Articular chondrocyte of knee joint (primary cell): ENCODE measurements around the gene ZNF619. TPM values are rescaled to one million over a fixed set of nuclear protein-coding genes. Genes with fewer than 3 reads are reported as not detected.

ENCODE experiments used
- small RNA-seq: library from RNA; depleted of rRNA; stranded (forward); fragments of <200 nt; gene quantifications from one replicate; pipeline ENCODE3, GENCODE V24; 2012
- total RNA-seq: library from RNA; depleted of rRNA; stranded (reverse); fragments of >200 nt; gene quantifications from 2 replicates; pipeline ENCODE4 v1.2.3, GENCODE V29; 2012

Gene ZNF619
- total RNA-seq, result 8.6 and 9.7 TPM in 2 replicates

DNA sequence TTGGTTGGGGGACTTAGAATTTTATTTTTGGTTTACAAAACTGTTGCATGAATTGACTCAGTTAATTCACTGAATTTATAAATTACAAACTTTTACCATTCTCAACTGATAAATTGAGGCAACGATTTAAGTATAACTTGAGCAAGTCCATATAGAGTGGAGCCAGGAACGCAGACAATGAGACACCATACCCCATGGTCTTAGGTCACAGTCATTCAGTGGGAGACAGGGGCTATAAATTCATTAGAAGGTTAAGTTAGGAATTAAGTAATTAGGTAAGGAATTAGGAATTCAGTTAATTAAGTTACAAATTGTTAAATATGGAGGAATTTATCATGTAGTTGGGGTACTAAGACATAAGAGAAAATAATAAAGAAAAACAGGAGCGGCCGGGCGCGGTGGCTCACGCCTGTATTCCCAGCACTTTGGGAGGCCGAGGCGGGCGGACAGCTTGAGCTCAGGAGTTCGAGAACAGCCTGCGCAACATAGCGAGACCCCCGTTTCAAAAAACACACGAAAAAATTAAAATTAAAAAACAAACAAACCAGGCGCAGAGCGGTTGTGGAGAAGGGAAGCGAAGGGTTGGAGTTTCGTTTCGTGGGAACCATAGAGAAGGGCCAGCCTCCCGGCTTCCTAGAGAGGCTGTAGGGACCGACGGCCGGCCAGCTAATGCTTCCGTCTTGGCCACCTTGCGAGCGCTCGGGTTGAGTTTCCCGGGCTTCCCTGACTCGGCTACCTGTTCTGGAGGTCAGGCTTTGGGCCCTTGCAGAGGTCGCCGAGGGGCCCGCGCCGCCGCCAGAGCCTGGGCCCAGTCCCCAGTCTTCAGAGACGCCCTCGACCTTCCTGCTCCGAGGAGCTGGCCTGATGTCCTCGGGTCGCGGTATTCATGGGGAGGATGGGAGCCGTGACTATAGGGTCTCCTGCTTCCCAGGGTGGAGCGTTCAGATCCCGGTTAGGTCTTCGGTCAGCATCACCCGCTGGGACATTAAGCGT lies at the start of gene ZNF619:
ZNF619 (plus strand) TSS at position 645 of the 993 bp plus-strand sequence. CDS start 858 bp downstream, outside the sequence.

DNA sequence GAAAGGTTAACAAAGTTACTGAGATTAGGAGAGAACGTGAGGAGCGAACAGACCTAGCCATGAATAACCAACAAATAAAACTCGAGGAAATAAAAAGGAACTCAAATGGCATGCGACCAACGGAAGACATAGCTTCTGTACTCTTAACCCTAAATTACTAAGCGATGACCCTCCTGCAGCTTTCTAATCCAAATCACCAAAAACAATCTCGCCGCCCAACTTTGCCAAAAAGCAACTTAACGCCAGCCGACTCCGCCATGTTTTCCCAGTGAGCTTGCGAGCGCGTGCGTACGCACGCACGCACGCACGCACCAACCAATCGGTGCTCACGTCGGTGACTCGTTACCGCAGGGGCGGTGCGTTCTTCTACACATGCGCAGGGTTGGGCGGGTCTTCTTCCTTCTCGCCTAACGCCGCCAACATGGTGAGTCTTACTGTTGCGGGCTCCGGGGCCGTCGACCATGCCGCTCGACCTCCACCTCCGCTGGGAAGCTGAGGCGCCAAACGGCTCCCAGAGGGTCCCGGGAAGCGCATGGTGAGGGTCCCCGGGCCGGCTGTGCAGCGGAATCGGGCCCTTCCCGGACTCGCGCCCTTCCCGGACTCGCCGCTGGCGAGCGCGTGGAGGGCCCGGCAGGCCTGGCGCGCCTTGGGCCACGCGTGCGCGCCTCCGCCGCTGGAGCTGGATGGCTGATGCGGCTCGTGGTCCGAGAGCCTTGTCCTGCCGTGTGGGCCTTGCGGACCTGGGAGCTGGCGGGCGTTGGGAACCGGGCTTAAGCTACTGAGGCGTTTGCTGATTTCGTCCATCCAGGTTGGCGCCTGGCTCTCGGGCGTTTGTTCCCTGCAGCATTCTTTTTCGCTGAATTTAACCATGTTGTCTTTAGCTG lies 19.7 kb upstream of the ZNF619 start, which contains the start of gene RPL14:
RPL14 (plus strand) TSS at position 400 of the 884 bp plus-strand sequence; CDS start at position 533, 133 bp downstream.

DNA sequence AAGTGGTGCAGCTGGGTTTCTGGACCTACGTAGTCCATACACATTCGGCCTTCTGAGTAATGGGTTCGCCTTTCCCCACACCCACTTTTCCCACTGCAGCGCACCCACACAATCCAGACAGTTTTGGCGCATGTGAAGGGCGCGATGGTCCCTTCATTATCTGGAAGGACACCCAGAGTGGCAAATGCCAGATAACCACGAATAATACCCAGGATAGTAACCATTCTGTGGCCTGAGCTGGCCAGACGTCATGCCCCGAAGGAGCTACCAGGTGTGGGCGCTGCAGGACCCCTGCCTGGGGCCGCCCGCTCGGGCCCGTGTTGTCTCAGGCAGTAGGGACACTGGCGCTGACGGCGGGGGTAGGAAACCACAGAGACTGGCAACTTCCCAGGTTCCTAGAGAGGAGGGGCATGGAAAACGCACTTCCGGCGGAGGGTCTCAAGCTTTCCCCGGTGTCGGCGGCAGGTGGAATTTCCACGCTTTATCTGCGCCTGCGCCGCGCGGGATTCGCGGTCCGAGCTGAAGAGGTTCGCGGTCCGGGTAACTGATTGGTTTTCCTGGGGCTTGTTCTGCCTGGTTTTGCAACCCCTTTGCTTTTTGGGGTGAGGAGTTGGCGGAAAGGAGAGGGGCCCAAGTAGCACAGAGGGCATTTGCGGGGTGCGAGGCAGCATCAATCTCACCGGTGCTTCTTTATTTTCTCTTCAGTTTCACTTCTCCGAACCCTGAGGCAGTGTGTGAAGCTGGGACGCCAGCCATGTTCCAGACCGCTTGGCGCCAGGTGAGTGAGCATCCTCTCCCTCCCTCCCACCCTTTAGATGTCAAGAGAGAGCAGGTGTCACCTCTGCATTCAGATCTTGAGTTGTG lies 28.9 kb downstream of the ZNF619 start, which contains the start of gene ZNF620:
ZNF620 (plus strand) TSS at position 441 of the 864 bp plus-strand sequence; CDS start at position 755, 314 bp downstream.

DNA sequence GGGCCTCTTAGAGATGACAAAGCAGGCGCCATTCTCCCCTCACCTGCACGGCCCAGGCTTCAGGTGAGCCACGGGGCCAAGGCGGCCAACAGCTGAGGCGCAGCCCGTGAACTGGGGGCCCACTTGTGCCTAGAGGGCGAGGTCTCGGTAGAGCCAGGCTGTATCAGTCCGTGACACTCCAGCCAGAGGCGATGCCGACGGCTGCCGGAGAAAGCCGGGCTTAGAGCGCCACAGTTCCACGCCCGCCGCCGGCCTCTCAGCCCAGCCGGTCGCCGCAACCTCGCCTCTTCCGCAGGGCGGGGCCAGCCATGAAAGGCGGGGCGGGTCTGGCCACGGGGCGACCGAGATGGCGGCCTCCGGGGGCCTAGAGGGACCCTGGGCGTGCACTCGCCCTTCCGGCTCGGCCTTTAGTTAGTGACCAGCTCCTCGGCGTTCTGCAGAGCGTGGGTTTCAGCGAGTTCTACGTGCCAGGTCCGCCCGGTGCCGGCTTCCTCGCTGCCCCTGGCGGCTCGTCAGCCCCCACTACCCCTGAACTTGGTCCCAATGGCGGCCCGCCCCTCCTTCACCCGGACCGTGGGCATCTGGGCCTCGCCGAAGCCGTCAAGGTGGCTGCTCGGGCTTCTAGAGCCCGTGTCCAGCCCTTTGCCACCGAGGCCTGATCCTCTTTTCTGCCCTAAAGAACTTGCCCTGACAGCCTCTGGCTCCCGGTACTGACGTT lies 47.8 kb downstream of the ZNF619 start, which contains the start of gene ZNF621:
ZNF621 (plus strand) TSS at position 393 of the 718 bp plus-strand sequence. CDS start 881 bp downstream, outside the sequence.

Small RNAs within 50 kb of the gene (small RNA-seq; reads per million reads assigned to genes)
- gene RNU5B-2P, result not detected

Other genes with a start within 250 kb of the ZNF619 start
- gene EIF1B, start 167.4 kb upstream of the ZNF619 start, total RNA-seq, result 24.4 and 25.7 TPM in 2 replicates
- gene ENTPD3, start 89.9 kb upstream of the ZNF619 start, total RNA-seq, result 1.4 and 1.7 TPM in 2 replicates
- 454 and 461 TPM in 2 replicates for gene RPL14, start 19.8 kb upstream of the ZNF619 start, total RNA-seq
- gene ZNF620, start 28.9 kb downstream of the ZNF619 start, total RNA-seq, result 1.2 and 1.6 TPM in 2 replicates
- 29.0 and 29.3 TPM in 2 replicates for gene ZNF621, start 47.8 kb downstream of the ZNF619 start, total RNA-seq